Ishikawa (cell line): Measurements from ENCODE around the gene INO80.

Source experiments
- CEBPB ChIP-seq: IDR thresholded peaks from 2 replicates; pipeline ENCODE4 v1.6.1; 2012
- EGR1 ChIP-seq: IDR thresholded peaks from 2 replicates; pipeline ENCODE4 v1.6.1; 2012
- EP300 ChIP-seq: IDR thresholded peaks from 2 replicates; pipeline ENCODE4 v1.6.1; 2012; ENCODE audit warnings: borderline replicate concordance
- MAX ChIP-seq: IDR thresholded peaks from 2 replicates; pipeline ENCODE4 v1.6.1; 2012
- TAF1 ChIP-seq: IDR thresholded peaks from 2 replicates; pipeline ENCODE4 v1.6.1; 2012; ENCODE audit warnings: low read depth, mild to moderate bottlenecking

DNA sequence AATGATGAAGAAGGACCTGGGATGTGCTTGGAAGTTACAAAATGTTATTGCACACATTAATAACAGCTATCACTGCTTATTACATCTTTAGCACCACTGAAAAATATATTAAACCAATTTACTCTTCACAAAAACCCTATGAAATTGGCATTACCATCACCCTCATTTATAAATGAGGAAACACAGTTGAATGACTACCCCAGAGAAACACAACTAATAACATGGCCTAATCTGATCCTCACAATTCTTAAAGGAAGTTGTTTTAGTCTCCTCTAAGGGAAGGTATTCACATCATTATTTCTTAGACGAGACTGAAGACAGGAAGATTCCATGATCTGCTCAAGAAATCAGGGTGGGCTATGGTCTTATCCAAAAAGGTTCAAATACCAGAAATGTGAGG is 35.9 kb downstream of the INO80 start:
- no peak for TF ChIP-seq EP300
- no peak for TF ChIP-seq MAX
- TF ChIP-seq TAF1 = no peak
- TF ChIP-seq EGR1 = no peak
- no peak for TF ChIP-seq CEBPB
